Stomach (tissue), 4 donors: ENCODE results near the gene DNAJC30.
A peak's percentile ranks its signal among the peaks of the same experiment; 100 is the strongest.

Experiments
- CTCF ChIP-seq, 7 experiments: fragments of 450-650 bp in 4 of 7; fragments of 200-600 bp in 3 of 7; sonication (generic) in 3 of 7; IDR thresholded peaks; one replicate each; pipeline ENCODE4 v1.5.1; 2016 to 2019; ENCODE audit warnings: antibody characterized with exemption in 7 of 7, control low read depth in 2 of 7, mild to moderate bottlenecking in 1 of 7
- EP300 ChIP-seq: sonication (generic); formaldehyde crosslinking; IDR thresholded peaks from one replicate; pipeline ENCODE4 v1.6.1; 2017; ENCODE audit warnings: antibody characterized with exemption
- POLR2A ChIP-seq, 4 donors: fragments of 450-650 bp; IDR thresholded peaks; one replicate each; pipeline ENCODE4 v1.6.1; 2016; ENCODE audit warnings: antibody characterized with exemption in 4 of 4, control low read depth in 2 of 4, mild to moderate bottlenecking in 1 of 4, moderate library complexity in 1 of 4
- POLR2AphosphoS5 ChIP-seq, 3 donors: sonication (generic); formaldehyde crosslinking; IDR thresholded peaks; one replicate each; pipeline ENCODE4 v1.6.1; 2016; ENCODE audit warnings: antibody characterized with exemption in 3 of 3

- TF ChIP-seq CTCF (IDR thresholded peaks at IDR 0.05): peak in 4 of 7 experiments; percentile 28 to 41 (median 33)
- TF ChIP-seq POLR2A (IDR thresholded peaks at IDR 0.05): no peak
- no peak for TF ChIP-seq EP300
- TF ChIP-seq POLR2AphosphoS5 (IDR thresholded peaks at IDR 0.05): no peak
Measured at GRCh38 chr7:73701357-73701995, 18.2 kb upstream of the DNAJC30 start.
